HepG2 (cell line): ENCODE results near the gene SLC22A23. TPM values are rescaled to one million over a fixed set of nuclear protein-coding genes. Genes with fewer than 3 reads are reported as not detected.

Experiments
- ATF7-NPFF ChIP-seq: sonication (generic); formaldehyde crosslinking; IDR thresholded peaks from 2 replicates; pipeline ENCODE4 v1.8.1; 2023; ENCODE audit warnings: mild to moderate bottlenecking, low read depth, missing genetic modification reagents, moderate library complexity
- CAMTA2 ChIP-seq: sonication (generic); formaldehyde crosslinking; IDR thresholded peaks from 2 replicates; pipeline ENCODE4 v1.4.0; 2020; ENCODE audit warnings: mild to moderate bottlenecking, missing genetic modification reagents, borderline replicate concordance
- CBFB ChIP-seq: sonication (generic); formaldehyde crosslinking; IDR thresholded peaks from 2 replicates; pipeline ENCODE4 v1.4.0; 2020; ENCODE audit warnings: missing genetic modification reagents
- CBX5 ChIP-seq: sonication (generic); formaldehyde crosslinking; IDR thresholded peaks from 2 replicates; pipeline ENCODE4 v1.4.0; 2020; ENCODE audit warnings: missing genetic modification reagents, borderline replicate concordance
- CREBL2 ChIP-seq: sonication (generic); formaldehyde crosslinking; IDR thresholded peaks from 2 replicates; pipeline ENCODE4 v1.8.1; 2023; ENCODE audit warnings: missing genetic modification reagents, mild to moderate bottlenecking, borderline replicate concordance
- CREM ChIP-seq, 2 experiments: sonication (generic) in 1 of 2; formaldehyde crosslinking in 1 of 2; IDR thresholded peaks; 2 replicates each; pipeline versions ENCODE4 v1.4.0 to v1.6.1; 2016 to 2020; ENCODE audit warnings: antibody characterized with exemption in 1 of 2, mild to moderate bottlenecking in 1 of 2, missing genetic modification reagents in 1 of 2
- DZIP1 ChIP-seq: sonication (generic); formaldehyde crosslinking; IDR thresholded peaks from 2 replicates; pipeline ENCODE4 v1.5.0; 2020; ENCODE audit warnings: mild to moderate bottlenecking, missing genetic modification reagents
- HNRNPH1 ChIP-seq: fragments of 200-400 bp; formaldehyde crosslinking; optimal IDR thresholded peaks from 2 replicates; pipeline ENCODE3; 2017; ENCODE audit warnings: mild to moderate bottlenecking, low read depth, low read length
- JUN ChIP-seq: sonication (generic); formaldehyde crosslinking; IDR thresholded peaks from 2 replicates; pipeline ENCODE4 v1.4.0; 2020; ENCODE audit warnings: mild to moderate bottlenecking, missing genetic modification reagents
- MTERF4 ChIP-seq: sonication (generic); formaldehyde crosslinking; IDR thresholded peaks from 2 replicates; pipeline ENCODE4 v1.8.0; 2023; ENCODE audit warnings: mild to moderate bottlenecking, missing genetic modification reagents
- NR2F1 ChIP-seq, 2 experiments: fragments of 450-650 bp in 1 of 2; formaldehyde crosslinking in 1 of 2; IDR thresholded peaks; 2 replicates each; pipeline versions ENCODE4 v1.5.0 to v1.6.1; 2016 to 2020; ENCODE audit warnings: mild to moderate bottlenecking in 1 of 2, missing compliant biosample characterization in 1 of 2, missing genetic modification reagents in 1 of 2, moderate library complexity in 1 of 2
- SALL1 ChIP-seq: sonication (generic); formaldehyde crosslinking; IDR thresholded peaks from 2 replicates; pipeline ENCODE4 v1.8.0; 2022; ENCODE audit warnings: mild to moderate bottlenecking, missing genetic modification reagents
- SIX1 ChIP-seq: sonication (generic); formaldehyde crosslinking; IDR thresholded peaks from 2 replicates; pipeline ENCODE4 v1.4.0; 2020; ENCODE audit warnings: missing genetic modification reagents, borderline replicate concordance
- SRSF9 ChIP-seq: fragments of 200-400 bp; formaldehyde crosslinking; IDR thresholded peaks from 2 replicates; pipeline ENCODE4 v1.6.1; 2018; ENCODE audit warnings: borderline replicate concordance, mild to moderate bottlenecking, low read depth, low read length; ENCODE audit not compliant: insufficient read depth, poor library complexity, severe bottlenecking
- ZBTB20 ChIP-seq: sonication (generic); formaldehyde crosslinking; IDR thresholded peaks from 2 replicates; pipeline ENCODE4 v1.8.1; 2023; ENCODE audit warnings: missing genetic modification reagents, low read depth, mild to moderate bottlenecking, borderline replicate concordance
- ZBTB49 ChIP-seq: sonication (generic); formaldehyde crosslinking; IDR thresholded peaks from 2 replicates; pipeline ENCODE4 v1.4.0; 2020; ENCODE audit warnings: missing genetic modification reagents, borderline replicate concordance
- ZBTB8A ChIP-seq: sonication (generic); formaldehyde crosslinking; IDR thresholded peaks from 2 replicates; pipeline ENCODE4 v1.4.0; 2020; ENCODE audit warnings: mild to moderate bottlenecking, low read depth, missing genetic modification reagents, borderline replicate concordance
- ZNF331 ChIP-seq: sonication (generic); formaldehyde crosslinking; IDR thresholded peaks from 2 replicates; pipeline ENCODE4 v1.4.0; 2020; ENCODE audit warnings: missing genetic modification reagents
- ZNF34 ChIP-seq: sonication (generic); formaldehyde crosslinking; IDR thresholded peaks from 2 replicates; pipeline ENCODE4 v1.4.0; 2020; ENCODE audit warnings: mild to moderate bottlenecking, missing genetic modification reagents, borderline replicate concordance
- ZNF543 ChIP-seq: sonication (generic); formaldehyde crosslinking; IDR thresholded peaks from 2 replicates; pipeline ENCODE4 v1.4.0; 2020; ENCODE audit warnings: mild to moderate bottlenecking, missing genetic modification reagents
- ZNF615 ChIP-seq: sonication (generic); formaldehyde crosslinking; IDR thresholded peaks from 2 replicates; pipeline ENCODE4 v1.5.0; 2020; ENCODE audit warnings: mild to moderate bottlenecking, missing genetic modification reagents, borderline replicate concordance
- ZNF879 ChIP-seq: sonication (generic); formaldehyde crosslinking; IDR thresholded peaks from 2 replicates; pipeline ENCODE4 v1.8.1; 2023; ENCODE audit warnings: missing genetic modification reagents
- ZSCAN22 ChIP-seq: sonication (generic); formaldehyde crosslinking; IDR thresholded peaks from 2 replicates; pipeline ENCODE4 v1.4.0; 2020; ENCODE audit warnings: mild to moderate bottlenecking, missing genetic modification reagents
- polyA plus RNA-seq, 8 experiments: library from polyadenylated mRNA; depleted of rRNA in 3 of 8; stranded (reverse) in 7 of 8; unstranded in 1 of 8; fragments of >200 nt; fragmentation: Illumina TruSeq in 4 of 8; extraction: Trizol in 4 of 8; gene quantifications; 2 replicates each; pipeline versions ENCODE4 v1.2.1 to v1.2.3, GENCODE V29; 2011 to 2016; ENCODE audit warnings: low read depth in 4 of 8, missing spikeins in 1 of 8, mixed read lengths in 1 of 8; ENCODE audit not compliant: insufficient read depth in 1 of 8
- total RNA-seq, 5 experiments: library from RNA; depleted of rRNA; stranded (reverse); fragments of >200 nt; fragmentation: Illumina TruSeq; extraction: Trizol; gene quantifications; 2 replicates each; pipeline ENCODE4 v1.2.3, GENCODE V29; 2016; ENCODE audit warnings: low read depth in 1 of 5

The SLC22A23 gene
- total and polyA plus RNA-seq, 2 of the 13 experiments (the other 11 are each of a cell fraction or from before 2014, with no cell fraction given) = 11.8 to 17.5 TPM

- TF ChIP-seq SALL1 (CRISPR knock-in tag) (peak; percentile 98), MTERF4 (CRISPR knock-in tag) (no peak), CBX5 (CRISPR knock-in tag) (0 out of 2 replicates have a peak, but pooled peaks have one; percentile 46), CREBL2 (CRISPR knock-in tag) (no peak), ZBTB8A (CRISPR knock-in tag) (no peak), ZNF34 (peak; percentile 29; the same call in 1 of the 2 replicates), ATF7-NPFF (CRISPR knock-in tag) (no peak), ZNF543 (CRISPR knock-in tag) (no peak), HNRNPH1 (no peak), CAMTA2 (CRISPR knock-in tag) (no peak), ZBTB20 (0 out of 2 replicates have a peak, but pooled peaks have one; percentile 72), SIX1 (peak; percentile 46; the same call in 1 of the 2 replicates), NR2F1 (CRISPR knock-in tag; IDR thresholded peaks at IDR 0.05) (no peak), ZBTB49 (peak; percentile 14; the same call in 1 of the 2 replicates), ZNF331 (CRISPR knock-in tag) (peak; percentile 69; the same call in 1 of the 2 replicates), DZIP1 (0 out of 2 replicates have a peak, but pooled peaks have one; percentile 62), ZSCAN22 (CRISPR knock-in tag) (no peak), SRSF9 (no peak), ZNF879 (CRISPR knock-in tag) (no peak), CBFB (CRISPR knock-in tag) (0 out of 2 replicates have a peak, but pooled peaks have one; percentile 43), ZNF615 (no peak), CREM (IDR thresholded peaks at IDR 0.05) (0 out of 2 replicates have a peak, but pooled peaks have one; percentile 26), CREM (CRISPR knock-in tag; IDR thresholded peaks at IDR 0.05) (no peak), JUN (CRISPR knock-in tag) (no peak)
Measured at GRCh38 chr6:3372912-3373554, 83.8 kb downstream of the SLC22A23 start (continued).
